ENCODE data around the gene CEMP1. TPM values are rescaled to one million over a fixed set of nuclear protein-coding genes. Genes with fewer than 3 reads are reported as not detected.

Gene CEMP1
- total and polyA plus RNA-seq, 10 of the 15 experiments (the other 5 are each of a cell fraction or from before 2014, with no cell fraction given) = 0.05 to 8.2 (median 1.5) TPM; not detected in 5

DNA sequence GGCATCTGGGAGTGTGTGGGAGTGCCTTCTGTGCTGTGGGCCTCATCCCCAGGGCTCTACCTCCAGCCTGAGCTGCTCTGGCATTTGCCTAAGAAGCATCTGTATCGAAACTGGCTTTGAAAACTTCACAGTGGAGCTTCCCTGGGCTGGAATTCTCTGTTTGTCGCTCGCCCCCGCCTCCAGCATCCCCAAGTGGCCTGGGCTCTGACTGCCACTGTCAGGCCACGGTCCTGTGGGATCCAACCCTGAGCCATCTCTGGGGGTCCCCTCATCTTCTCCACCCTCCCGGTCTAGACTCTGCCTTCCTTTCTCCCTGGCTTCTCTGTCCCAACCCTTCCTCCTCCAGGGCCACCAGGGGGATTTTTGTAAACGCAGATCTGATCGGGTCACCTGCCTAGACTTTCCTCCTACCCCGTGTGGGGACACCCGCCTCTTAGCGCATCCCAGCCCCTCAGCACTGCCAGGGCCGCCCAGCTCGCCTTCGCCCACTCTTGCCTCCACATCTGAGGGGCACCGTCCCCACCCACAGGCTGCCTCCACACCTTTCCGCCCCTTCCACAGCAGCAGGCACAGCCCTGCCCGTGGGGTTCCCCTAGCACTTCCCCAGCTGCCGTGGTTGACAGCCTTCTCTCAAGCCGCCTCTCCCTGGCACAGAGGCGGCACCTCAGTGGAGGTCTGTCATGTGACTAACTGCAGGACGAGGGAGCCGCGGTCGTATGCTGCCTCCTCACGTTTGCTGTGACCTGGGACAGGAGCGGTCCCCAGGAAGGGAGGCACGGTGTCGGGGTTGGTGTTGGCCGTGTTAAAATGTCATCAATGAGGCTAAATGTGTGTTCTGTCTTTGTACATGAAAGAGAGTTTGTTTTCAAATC lies 44.3 kb downstream of the CEMP1 start (continued):
- TF ChIP-seq RAD21 (IDR thresholded peaks at IDR 0.05; ENCODE audit: insufficient read depth, low read depth, low read length) = peak; percentile 61
- TF ChIP-seq, protein P1, sequence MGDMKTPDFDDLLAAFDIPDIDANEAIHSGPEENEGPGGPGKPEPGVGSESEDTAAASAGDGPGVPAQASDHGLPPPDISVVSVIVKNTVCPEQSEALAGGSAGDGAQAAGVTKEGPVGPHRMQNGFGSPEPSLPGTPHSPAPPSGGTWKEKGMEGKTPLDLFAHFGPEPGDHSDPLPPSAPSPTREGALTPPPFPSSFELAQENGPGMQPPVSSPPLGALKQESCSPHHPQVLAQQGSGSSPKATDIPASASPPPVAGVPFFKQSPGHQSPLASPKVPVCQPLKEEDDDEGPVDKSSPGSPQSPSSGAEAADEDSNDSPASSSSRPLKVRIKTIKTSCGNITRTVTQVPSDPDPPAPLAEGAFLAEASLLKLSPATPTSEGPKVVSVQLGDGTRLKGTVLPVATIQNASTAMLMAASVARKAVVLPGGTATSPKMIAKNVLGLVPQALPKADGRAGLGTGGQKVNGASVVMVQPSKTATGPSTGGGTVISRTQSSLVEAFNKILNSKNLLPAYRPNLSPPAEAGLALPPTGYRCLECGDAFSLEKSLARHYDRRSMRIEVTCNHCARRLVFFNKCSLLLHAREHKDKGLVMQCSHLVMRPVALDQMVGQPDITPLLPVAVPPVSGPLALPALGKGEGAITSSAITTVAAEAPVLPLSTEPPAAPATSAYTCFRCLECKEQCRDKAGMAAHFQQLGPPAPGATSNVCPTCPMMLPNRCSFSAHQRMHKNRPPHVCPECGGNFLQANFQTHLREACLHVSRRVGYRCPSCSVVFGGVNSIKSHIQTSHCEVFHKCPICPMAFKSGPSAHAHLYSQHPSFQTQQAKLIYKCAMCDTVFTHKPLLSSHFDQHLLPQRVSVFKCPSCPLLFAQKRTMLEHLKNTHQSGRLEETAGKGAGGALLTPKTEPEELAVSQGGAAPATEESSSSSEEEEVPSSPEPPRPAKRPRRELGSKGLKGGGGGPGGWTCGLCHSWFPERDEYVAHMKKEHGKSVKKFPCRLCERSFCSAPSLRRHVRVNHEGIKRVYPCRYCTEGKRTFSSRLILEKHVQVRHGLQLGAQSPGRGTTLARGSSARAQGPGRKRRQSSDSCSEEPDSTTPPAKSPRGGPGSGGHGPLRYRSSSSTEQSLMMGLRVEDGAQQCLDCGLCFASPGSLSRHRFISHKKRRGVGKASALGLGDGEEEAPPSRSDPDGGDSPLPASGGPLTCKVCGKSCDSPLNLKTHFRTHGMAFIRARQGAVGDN (IDR thresholded peaks at IDR 0.05) = peak; percentile 45; the same call in 1 of the 2 replicates
- no peak for TF ChIP-seq SUZ12 (IDR thresholded peaks at IDR 0.05; ENCODE audit: unreplicated experiment)
- 0 out of 2 replicates have a peak, but pooled peaks have one; percentile 61 for TF ChIP-seq NBN (IDR thresholded peaks at IDR 0.05)
- TF ChIP-seq, protein P2, sequence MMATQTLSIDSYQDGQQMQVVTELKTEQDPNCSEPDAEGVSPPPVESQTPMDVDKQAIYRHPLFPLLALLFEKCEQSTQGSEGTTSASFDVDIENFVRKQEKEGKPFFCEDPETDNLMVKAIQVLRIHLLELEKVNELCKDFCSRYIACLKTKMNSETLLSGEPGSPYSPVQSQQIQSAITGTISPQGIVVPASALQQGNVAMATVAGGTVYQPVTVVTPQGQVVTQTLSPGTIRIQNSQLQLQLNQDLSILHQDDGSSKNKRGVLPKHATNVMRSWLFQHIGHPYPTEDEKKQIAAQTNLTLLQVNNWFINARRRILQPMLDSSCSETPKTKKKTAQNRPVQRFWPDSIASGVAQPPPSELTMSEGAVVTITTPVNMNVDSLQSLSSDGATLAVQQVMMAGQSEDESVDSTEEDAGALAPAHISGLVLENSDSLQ (IDR thresholded peaks at IDR 0.05) = peak; percentile 78
- TF ChIP-seq IKZF1 (conservative IDR thresholded peaks at IDR 0.05) = peak; percentile 81
- peak; percentile 61; the same call in 1 of the 2 replicates for TF ChIP-seq GATAD2B (conservative IDR thresholded peaks at IDR 0.05; ENCODE audit: low read depth)
- TF ChIP-seq LARP7 (IDR thresholded peaks at IDR 0.05) = 0 out of 2 replicates have a peak, but pooled peaks have one; percentile 28
- TF ChIP-seq SMC3 (IDR thresholded peaks at IDR 0.05; ENCODE audit: borderline replicate concordance, low read length) = peak; percentile 63; the same call in 1 of the 2 replicates
- TF ChIP-seq HCFC1 (IDR thresholded peaks at IDR 0.05; ENCODE audit: low read length) = no peak; the same call in 1 of the 2 replicates
- TF ChIP-seq, protein P3, sequence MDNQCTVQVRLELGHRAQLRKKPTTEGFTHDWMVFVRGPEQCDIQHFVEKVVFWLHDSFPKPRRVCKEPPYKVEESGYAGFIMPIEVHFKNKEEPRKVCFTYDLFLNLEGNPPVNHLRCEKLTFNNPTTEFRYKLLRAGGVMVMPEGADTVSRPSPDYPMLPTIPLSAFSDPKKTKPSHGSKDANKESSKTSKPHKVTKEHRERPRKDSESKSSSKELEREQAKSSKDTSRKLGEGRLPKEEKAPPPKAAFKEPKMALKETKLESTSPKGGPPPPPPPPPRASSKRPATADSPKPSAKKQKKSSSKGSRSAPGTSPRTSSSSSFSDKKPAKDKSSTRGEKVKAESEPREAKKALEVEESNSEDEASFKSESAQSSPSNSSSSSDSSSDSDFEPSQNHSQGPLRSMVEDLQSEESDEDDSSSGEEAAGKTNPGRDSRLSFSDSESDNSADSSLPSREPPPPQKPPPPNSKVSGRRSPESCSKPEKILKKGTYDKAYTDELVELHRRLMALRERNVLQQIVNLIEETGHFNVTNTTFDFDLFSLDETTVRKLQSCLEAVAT (IDR thresholded peaks at IDR 0.05) = no peak
- TF ChIP-seq IKZF2 (IDR thresholded peaks at IDR 0.05) = peak in 1 of 2 experiments; percentile 72; a peak in 2 of 4 replicates
- TF ChIP-seq MYB (IDR thresholded peaks at IDR 0.05; ENCODE audit: borderline replicate concordance, low read depth, low read length) = no peak
- no peak for TF ChIP-seq POLR2AphosphoS2 (IDR thresholded peaks at IDR 0.05; ENCODE audit: low read depth, low read length)
- peak; percentile 85; the same call in 1 of the 2 replicates for TF ChIP-seq HDGF (IDR thresholded peaks at IDR 0.05)
- TF ChIP-seq FOXK2 (IDR thresholded peaks at IDR 0.05) = no peak
- TF ChIP-seq, protein P4, sequence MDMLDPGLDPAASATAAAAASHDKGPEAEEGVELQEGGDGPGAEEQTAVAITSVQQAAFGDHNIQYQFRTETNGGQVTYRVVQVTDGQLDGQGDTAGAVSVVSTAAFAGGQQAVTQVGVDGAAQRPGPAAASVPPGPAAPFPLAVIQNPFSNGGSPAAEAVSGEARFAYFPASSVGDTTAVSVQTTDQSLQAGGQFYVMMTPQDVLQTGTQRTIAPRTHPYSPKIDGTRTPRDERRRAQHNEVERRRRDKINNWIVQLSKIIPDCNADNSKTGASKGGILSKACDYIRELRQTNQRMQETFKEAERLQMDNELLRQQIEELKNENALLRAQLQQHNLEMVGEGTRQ (IDR thresholded peaks at IDR 0.05; ENCODE audit: borderline replicate concordance, low read depth, low read length) = peak; percentile 66
- peak; percentile 25; the same call in 1 of the 2 replicates for TF ChIP-seq NR2F1 (conservative IDR thresholded peaks at IDR 0.05)
- 0 out of 2 replicates have a peak, but pooled peaks have one; percentile 31 for TF ChIP-seq ATF7 (IDR thresholded peaks at IDR 0.05; ENCODE audit: low read depth)
- TF ChIP-seq RAD51 (IDR thresholded peaks at IDR 0.05) = peak; percentile 93
- no peak; the same call in 1 of the 2 replicates for TF ChIP-seq BACH1 (IDR thresholded peaks at IDR 0.05; ENCODE audit: borderline replicate concordance)
- TF ChIP-seq EGR1 (IDR thresholded peaks at IDR 0.05; ENCODE audit: borderline replicate concordance in 1 of 2, low read depth in 2 of 2, low read length in 2 of 2) = 0 out of 3 replicates have a peak, but pooled peaks of 1 of the 2 experiments have one; percentile 25
- peak; percentile 24; the same call in 1 of the 2 replicates for TF ChIP-seq POLR2A (IDR thresholded peaks at IDR 0.05; ENCODE audit: low read depth, low read length)
- TF ChIP-seq SIN3A (IDR thresholded peaks at IDR 0.05; ENCODE audit: low read depth, low read length) = peak; percentile 40; the same call in 1 of the 2 replicates
